H9 (cell line): ENCODE measurements around the gene EIF3K. TPM values are rescaled to one million over a fixed set of nuclear protein-coding genes. Genes with fewer than 3 reads are reported as not detected.
A peak's percentile ranks its signal among the peaks of the same experiment; 100 is the strongest.

ENCODE experiments used
- DNase-seq: peaks from one replicate; pipeline ENCODE4 v3.0.0-alpha.2; 2017
- H2AFZ ChIP-seq: one replicate; pipeline ENCODE4 v1.6.1; 2013; ENCODE audit warnings: mild to moderate bottlenecking, low read length, control low read depth, moderate library complexity
- H2AK5ac ChIP-seq: 2 replicates; pipeline ENCODE4 v1.6.1; 2013; ENCODE audit warnings: low read length, control low read depth, mixed read lengths; ENCODE audit not compliant: insufficient read length
- H2BK120ac ChIP-seq: one replicate; pipeline ENCODE4 v1.6.1; 2013; ENCODE audit warnings: low read depth, mild to moderate bottlenecking, low read length, control low read depth, inconsistent platforms; ENCODE audit not compliant: poor library complexity, severe bottlenecking
- H2BK12ac ChIP-seq: 2 replicates; pipeline ENCODE4 v1.6.1; 2013; ENCODE audit warnings: low read length, control low read depth, mixed read lengths, low read depth; ENCODE audit not compliant: insufficient read length
- H2BK15ac ChIP-seq: 2 replicates; pipeline ENCODE4 v1.6.1; 2013; ENCODE audit warnings: low read depth, low read length, control low read depth
- H2BK20ac ChIP-seq: one replicate; pipeline ENCODE4 v1.6.1; 2013; ENCODE audit warnings: low read depth, mild to moderate bottlenecking, low read length, control low read depth, inconsistent platforms; ENCODE audit not compliant: poor library complexity, severe bottlenecking
- H2BK5ac ChIP-seq: 2 replicates; pipeline ENCODE4 v1.6.1; 2013; ENCODE audit warnings: low read length, control low read depth, mixed read lengths; ENCODE audit not compliant: insufficient read length
- H3K14ac ChIP-seq: 2 replicates; pipeline ENCODE4 v1.6.1; 2013; ENCODE audit warnings: low read length, control low read depth; ENCODE audit not compliant: insufficient read depth
- H3K18ac ChIP-seq: 2 replicates; pipeline ENCODE4 v1.6.1; 2013; ENCODE audit warnings: low read depth, mild to moderate bottlenecking, mixed read lengths, low read length, control low read depth; ENCODE audit not compliant: insufficient read length
- H3K23ac ChIP-seq: 2 replicates; pipeline ENCODE4 v1.6.1; 2013; ENCODE audit warnings: low read length, control low read depth, mixed read lengths, low read depth; ENCODE audit not compliant: insufficient read length
- H3K23me2 ChIP-seq: 2 replicates; pipeline ENCODE4 v1.6.1; 2013; ENCODE audit warnings: low read depth, mild to moderate bottlenecking, mixed read lengths, low read length, control low read depth; ENCODE audit not compliant: insufficient read length, poor library complexity, severe bottlenecking
- H3K27ac ChIP-seq: 2 replicates; pipeline ENCODE4 v1.5.1; 2013; ENCODE audit warnings: low read length, control low read depth, mixed read lengths, low read depth; ENCODE audit not compliant: insufficient read length
- H3K27me3 ChIP-seq: 2 replicates; pipeline ENCODE4 v1.6.1; 2013; ENCODE audit warnings: low read length, control low read depth, inconsistent platforms; ENCODE audit not compliant: insufficient read depth
- H3K4ac ChIP-seq: 2 replicates; pipeline ENCODE4 v1.6.1; 2013; ENCODE audit warnings: low read depth, mild to moderate bottlenecking, control low read depth, inconsistent platforms, low read length, moderate library complexity
- H3K4me1 ChIP-seq: 2 replicates; pipeline ENCODE4 v1.6.1; 2013; ENCODE audit warnings: low read length, control low read depth, inconsistent platforms; ENCODE audit not compliant: insufficient read depth
- H3K4me2 ChIP-seq: 2 replicates; pipeline ENCODE4 v1.6.1; 2013; ENCODE audit warnings: low read length, control low read depth, mixed read lengths; ENCODE audit not compliant: insufficient read length, insufficient read depth
- H3K56ac ChIP-seq: 2 replicates; pipeline ENCODE4 v1.6.1; 2013; ENCODE audit warnings: low read depth, mild to moderate bottlenecking, mixed read lengths, low read length, control low read depth; ENCODE audit not compliant: insufficient read length
- H3K79me1 ChIP-seq: 2 replicates; pipeline ENCODE4 v1.6.1; 2013; ENCODE audit warnings: low read depth, mild to moderate bottlenecking, moderate library complexity, low read length, control low read depth, inconsistent platforms; ENCODE audit not compliant: insufficient read depth, poor library complexity, severe bottlenecking
- H3K79me2 ChIP-seq: 2 replicates; pipeline ENCODE4 v1.6.1; 2013; ENCODE audit warnings: low read length, control low read depth, inconsistent platforms; ENCODE audit not compliant: insufficient read depth
- H3K9ac ChIP-seq: 2 replicates; pipeline ENCODE4 v1.6.1; 2013; ENCODE audit warnings: low read length, control low read depth, mixed read lengths; ENCODE audit not compliant: insufficient read length; ENCODE audit errors: extremely low read depth
- H3K9me3 ChIP-seq: one replicate; pipeline ENCODE4 v1.6.1; 2013; ENCODE audit warnings: low read depth, low read length, inconsistent platforms; ENCODE audit not compliant: control insufficient read depth
- H3T11ph ChIP-seq: one replicate; pipeline ENCODE4 v1.6.1; 2013; ENCODE audit warnings: mild to moderate bottlenecking, low read length, control low read depth, inconsistent platforms
- H4K20me1 ChIP-seq: one replicate; pipeline ENCODE4 v1.6.1; 2013; ENCODE audit not compliant: control insufficient read depth, insufficient read length, insufficient read depth
- H4K5ac ChIP-seq: 2 replicates; pipeline ENCODE4 v1.6.1; 2013; ENCODE audit warnings: low read depth, mild to moderate bottlenecking, mixed read lengths, low read length, control low read depth; ENCODE audit not compliant: insufficient read length
- H4K8ac ChIP-seq: replicated peaks from 2 replicates; pipeline ENCODE4 v1.6.1; 2013; ENCODE audit warnings: low read length, control low read depth, mixed read lengths, low read depth; ENCODE audit not compliant: insufficient read length
- H4K91ac ChIP-seq: 2 replicates; pipeline ENCODE4 v1.6.1; 2013; ENCODE audit warnings: low read depth, mild to moderate bottlenecking, moderate library complexity, mixed read lengths, low read length, control low read depth; ENCODE audit not compliant: insufficient read length
- H3K27ac Mint-ChIP-seq, 3 experiments: 2 replicates in 2 of 3; 3 replicates in 1 of 3; pipeline ENCODE4 v1.8.0; 2020 to 2021; ENCODE audit warnings: mixed read lengths in 3 of 3, mild to moderate bottlenecking in 1 of 3, moderate library complexity in 1 of 3
- H3K27me3 Mint-ChIP-seq: 2 replicates; pipeline ENCODE4 v1.8.0; 2021; ENCODE audit warnings: low read depth, mild to moderate bottlenecking, moderate library complexity, mixed read lengths
- H3K36me3 Mint-ChIP-seq, 3 experiments: 2 replicates in 2 of 3; 3 replicates in 1 of 3; pipeline ENCODE4 v1.8.0; 2020 to 2021; ENCODE audit warnings: low read depth in 3 of 3, mixed read lengths in 3 of 3; ENCODE audit not compliant: insufficient read depth in 1 of 3
- H3K4me1 Mint-ChIP-seq, 2 experiments: 2 replicates each; pipeline ENCODE4 v1.8.0; 2020; ENCODE audit warnings: mixed read lengths in 2 of 2
- H3K4me3 Mint-ChIP-seq, 2 experiments: 2 replicates in 1 of 2; 3 replicates in 1 of 2; pipeline ENCODE4 v1.8.0; 2020 to 2021; ENCODE audit warnings: mild to moderate bottlenecking in 2 of 2, mixed read lengths in 2 of 2, moderate library complexity in 1 of 2
- H3K9me3 Mint-ChIP-seq, 2 experiments: 2 replicates in 1 of 2; 3 replicates in 1 of 2; pipeline ENCODE4 v1.8.0; 2020; ENCODE audit warnings: mild to moderate bottlenecking in 2 of 2, mixed read lengths in 2 of 2, moderate library complexity in 1 of 2
- WGBS: extraction: QIAGEN DNeasy Blood & Tissue Kit; methylation state at CpG from one replicate; pipeline ENCODE4 v1.1.7; 2013; ENCODE audit warnings: missing lambda C conversion rate, low lambda C conversion rate, mixed read lengths; ENCODE audit not compliant: insufficient read length; ENCODE audit errors: extremely low coverage; 5-methylcytosine and 5-hydroxymethylcytosine counted together
- total RNA-seq: library from RNA; stranded (reverse); gene quantifications from 2 replicates; pipeline ENCODE4 v1.2.1, GENCODE V29; 2021
- TF ChIP-seq, protein P1 (sequence below): fragments of 200-600 bp; sonication (generic); conservative IDR thresholded peaks from 3 replicates; pipeline ENCODE4 v1.8.0; 2021; ENCODE audit warnings: antibody characterized with exemption, mild to moderate bottlenecking

Gene EIF3K
- total RNA-seq, 1 experiment from 2014 or later: 345 TPM

GRCh38 chr19:38676878-38677646 lies 58.1 kb downstream of the EIF3K start:
- H3K18ac ChIP-seq: no peak overlapping the region
- DNase-seq: no peak
- H3K27me3 Mint-ChIP-seq: no peaks in the 10 kb centered on the region
- H3K23ac ChIP-seq: no peak overlapping the region
- H3K4me2 ChIP-seq: no peak overlapping the region
- H2BK12ac ChIP-seq: no peak overlapping the region
- no peak overlapping the region for H3K56ac ChIP-seq
- no peaks in the 10 kb centered on the region; a peak in 1 of 5 replicates for H3K9me3 Mint-ChIP-seq
- H3K23me2 ChIP-seq: no peaks in the 10 kb centered on the region
- no CpG with 5 or more reads among the region's 11 CpGs for WGBS
- no peak overlapping the region for H4K8ac ChIP-seq
- H3K27ac Mint-ChIP-seq: peak overlapping the region in 2 of 3 experiments; percentile 72 to 76; a peak in 4 of 7 replicates
- peaks cover 46% of the 10 kb centered on the region; the same call in 1 of the 2 replicates for H3K79me2 ChIP-seq
- no peaks in the 10 kb centered on the region for H3K27me3 ChIP-seq
- no peak overlapping the region for H2BK120ac ChIP-seq
- H3K4me1 ChIP-seq: peaks cover 2% of the 10 kb centered on the region; the same call in 1 of the 2 replicates
- no peaks in the 10 kb centered on the region for H4K20me1 ChIP-seq
- H2BK5ac ChIP-seq: no peak overlapping the region
- H3K14ac ChIP-seq: no peak overlapping the region; the same call in 1 of the 2 replicates
- peaks cover 49 to 55% of the 10 kb centered on the region in 2 experiments for H3K4me1 Mint-ChIP-seq
- no peak overlapping the region for H3T11ph ChIP-seq
- no peak overlapping the region for H3K9ac ChIP-seq
- H3K79me1 ChIP-seq: peaks cover 2% of the 10 kb centered on the region
- no peak overlapping the region for H2AK5ac ChIP-seq
- no peak overlapping the region for H2BK15ac ChIP-seq
- no peaks in the 10 kb centered on the region for H3K9me3 ChIP-seq
- TF ChIP-seq, protein P1, sequence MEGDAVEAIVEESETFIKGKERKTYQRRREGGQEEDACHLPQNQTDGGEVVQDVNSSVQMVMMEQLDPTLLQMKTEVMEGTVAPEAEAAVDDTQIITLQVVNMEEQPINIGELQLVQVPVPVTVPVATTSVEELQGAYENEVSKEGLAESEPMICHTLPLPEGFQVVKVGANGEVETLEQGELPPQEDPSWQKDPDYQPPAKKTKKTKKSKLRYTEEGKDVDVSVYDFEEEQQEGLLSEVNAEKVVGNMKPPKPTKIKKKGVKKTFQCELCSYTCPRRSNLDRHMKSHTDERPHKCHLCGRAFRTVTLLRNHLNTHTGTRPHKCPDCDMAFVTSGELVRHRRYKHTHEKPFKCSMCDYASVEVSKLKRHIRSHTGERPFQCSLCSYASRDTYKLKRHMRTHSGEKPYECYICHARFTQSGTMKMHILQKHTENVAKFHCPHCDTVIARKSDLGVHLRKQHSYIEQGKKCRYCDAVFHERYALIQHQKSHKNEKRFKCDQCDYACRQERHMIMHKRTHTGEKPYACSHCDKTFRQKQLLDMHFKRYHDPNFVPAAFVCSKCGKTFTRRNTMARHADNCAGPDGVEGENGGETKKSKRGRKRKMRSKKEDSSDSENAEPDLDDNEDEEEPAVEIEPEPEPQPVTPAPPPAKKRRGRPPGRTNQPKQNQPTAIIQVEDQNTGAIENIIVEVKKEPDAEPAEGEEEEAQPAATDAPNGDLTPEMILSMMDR: no peak
- H3K36me3 Mint-ChIP-seq: peaks cover 16 to 31% (median 28%) of the 10 kb centered on the region in 3 experiments; a peak in 6 of 7 replicates
- H3K27ac ChIP-seq: no peak overlapping the region
- H4K91ac ChIP-seq: no peak overlapping the region
- no peak overlapping the region for H2BK20ac ChIP-seq
- no peak overlapping the region for H4K5ac ChIP-seq
- H3K4me3 Mint-ChIP-seq: no peak overlapping the region; a peak in 1 of 5 replicates
- H2AFZ ChIP-seq: no peak overlapping the region
- H3K4ac ChIP-seq: no peak overlapping the region
